Measurements from ENCODE around the gene PSMD12.
A peak's percentile ranks its signal among the peaks of the same experiment; 100 is the strongest.
"Not testable (repeated sequence)": the region's sequence is repeated elsewhere in the genome, so short reads cannot be mapped to it uniquely, and the experiment has no call there.

PSMD12 gene

DNA sequence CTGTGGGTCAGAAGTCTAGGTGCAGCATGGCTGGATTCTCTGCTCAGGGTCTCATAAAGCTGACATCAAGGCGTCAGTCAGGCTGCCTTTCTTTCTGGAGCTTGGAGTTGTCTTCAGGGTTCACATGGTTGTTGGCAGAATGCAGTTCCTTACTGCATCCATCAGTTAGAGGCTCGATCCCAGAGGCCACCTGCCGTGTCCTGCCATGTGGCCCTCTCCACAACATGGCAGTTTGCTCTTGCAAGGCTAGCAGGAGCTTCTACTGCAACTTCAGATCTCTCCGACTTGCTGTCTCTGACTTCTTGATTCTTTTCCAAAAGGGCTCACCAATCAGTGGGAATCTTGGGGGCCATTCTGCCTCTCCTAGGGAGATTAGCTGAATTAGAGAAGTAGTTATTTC is 22.6 kb upstream of the PSMD12 start:
- Histone ChIP-seq H3K9me3 (ENCODE audit: control insufficient read depth in 1 of 2, low read length in 2 of 2) (no peaks in the 10 kb centered on the region), H3K27ac (ENCODE audit: low read depth, low read length) (no peak overlapping the region), H3K36me3 (ENCODE audit: control insufficient read depth in 1 of 2, insufficient read depth in 2 of 2, low read length in 2 of 2) (no peaks in the 10 kb centered on the region), H3K9ac (ENCODE audit: low read depth in 1 of 2, low read length in 2 of 2) (no peak overlapping the region), H3K4me1 (ENCODE audit: control insufficient read depth in 1 of 2, insufficient read depth in 2 of 2, low read length in 2 of 2) (peaks cover 2 to 4% of the 10 kb centered on the region in 2 donors), H3K4me3 (ENCODE audit: low read depth in 1 of 2, low read length in 2 of 2) (no peak overlapping the region), H3K27me3 (ENCODE audit: control insufficient read depth in 1 of 2, insufficient read depth in 2 of 2, low read length in 2 of 2) (no peaks in the 10 kb centered on the region)

DNA sequence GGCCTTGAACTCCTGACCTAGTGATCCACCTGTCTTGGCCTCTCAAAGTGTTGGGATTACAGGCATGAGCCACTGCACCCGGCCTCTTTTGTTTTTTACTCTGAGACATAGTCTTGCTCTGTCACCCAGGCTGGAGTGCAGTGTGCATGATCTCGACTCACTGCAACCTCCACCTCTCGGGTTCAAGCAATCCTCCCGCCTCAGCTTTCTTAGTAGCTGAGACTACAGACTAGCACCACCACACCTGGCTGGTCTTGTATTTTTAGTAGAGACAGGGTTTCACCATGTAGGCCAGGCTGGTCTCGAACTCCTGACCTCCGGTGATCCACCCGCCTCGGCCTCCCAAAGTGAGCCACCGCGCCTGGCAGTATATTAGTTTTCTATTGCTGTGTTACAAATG is 22.2 kb upstream of the PSMD12 start:
- not testable (repeated sequence) for H3K4me1 ChIP-seq (ENCODE audit: control insufficient read depth in 1 of 2, insufficient read depth in 2 of 2, low read length in 2 of 2); H3K4me3 ChIP-seq (ENCODE audit: low read depth in 1 of 2, low read length in 2 of 2); H3K9me3 ChIP-seq (ENCODE audit: control insufficient read depth in 1 of 2, low read length in 2 of 2); H3K9ac ChIP-seq (ENCODE audit: low read depth in 1 of 2, low read length in 2 of 2); H3K36me3 ChIP-seq (ENCODE audit: control insufficient read depth in 1 of 2, insufficient read depth in 2 of 2, low read length in 2 of 2); H3K27ac ChIP-seq (ENCODE audit: low read depth, low read length); H3K27me3 ChIP-seq (ENCODE audit: control insufficient read depth in 1 of 2, insufficient read depth in 2 of 2, low read length in 2 of 2)

DNA sequence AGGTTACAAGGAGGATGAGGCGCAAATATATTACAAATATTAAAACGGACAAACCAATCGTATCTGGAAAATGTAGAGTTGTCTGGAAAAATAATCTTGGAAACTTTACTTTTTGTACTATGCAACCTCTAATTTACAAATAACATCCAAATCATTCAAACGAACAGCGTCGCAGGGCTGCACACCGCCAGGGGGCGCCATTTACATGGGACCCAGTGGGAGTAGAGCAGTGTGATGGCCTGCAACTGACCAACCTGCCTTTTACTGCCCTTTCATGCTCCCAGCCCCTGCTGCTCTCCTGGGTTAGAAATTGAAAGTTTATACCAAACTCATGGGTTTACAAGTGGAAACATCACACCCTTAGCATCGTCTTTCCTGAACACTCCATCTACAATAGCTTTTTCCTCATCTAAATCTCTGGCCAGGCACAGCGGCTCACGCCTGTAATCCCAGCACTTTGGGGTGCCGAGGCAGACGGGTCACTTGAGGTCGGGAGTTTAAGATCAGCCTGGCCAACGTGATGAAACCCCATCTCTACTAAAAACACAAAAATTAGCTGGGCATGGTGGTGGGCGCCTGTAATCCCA is 20.7 kb upstream of the PSMD12 start:
- no peaks in the 10 kb centered on the region for H3K36me3 ChIP-seq (ENCODE audit: control insufficient read depth in 1 of 2, insufficient read depth in 2 of 2, low read length in 2 of 2)

DNA sequence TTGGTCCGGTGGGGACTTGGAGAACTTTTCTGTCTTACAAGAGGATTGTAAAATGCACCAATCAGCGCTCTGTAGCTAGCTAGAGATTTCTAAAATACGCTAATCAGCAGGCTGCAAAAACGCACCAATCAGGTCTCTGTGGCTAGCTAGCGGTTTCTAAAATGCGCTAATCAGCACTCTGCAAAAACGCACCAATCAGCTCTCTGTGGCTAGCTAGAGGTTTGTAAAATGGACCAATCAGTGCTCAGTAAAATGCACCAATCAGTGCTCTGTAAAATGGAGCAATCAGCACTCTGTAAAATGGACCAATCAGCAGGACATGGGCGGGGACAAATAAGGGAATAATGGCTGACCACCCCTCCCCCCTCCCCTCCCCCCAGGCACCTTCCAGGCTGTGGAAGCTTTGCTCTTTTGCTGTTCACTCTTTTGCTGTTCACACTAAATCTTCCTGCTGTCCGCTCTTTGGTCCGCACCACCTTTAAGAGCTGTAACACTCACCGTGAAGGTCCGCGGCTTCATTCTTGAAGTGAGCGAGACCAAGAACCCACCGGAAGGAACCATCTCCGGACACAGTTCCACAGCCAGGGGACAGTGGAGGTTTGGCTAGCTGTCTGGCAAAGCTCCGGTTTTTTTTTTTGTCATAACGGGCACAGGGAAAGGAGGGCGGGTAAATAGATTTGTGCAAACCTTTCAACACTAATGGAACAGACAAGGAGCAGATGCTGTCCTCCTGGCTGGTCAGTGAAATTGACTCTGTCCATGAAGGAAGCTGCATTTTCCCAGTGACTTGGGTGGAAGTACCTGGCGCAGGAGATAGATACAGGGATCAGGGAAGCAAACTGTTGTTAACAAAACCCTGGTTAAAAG is 19.0 kb upstream of the PSMD12 start:
- no peak overlapping the region for H3K9ac ChIP-seq (ENCODE audit: low read depth in 1 of 2, low read length in 2 of 2)
- no peaks in the 10 kb centered on the region for H3K9me3 ChIP-seq (ENCODE audit: control insufficient read depth in 1 of 2, low read length in 2 of 2)
- peaks cover 2% of the 10 kb centered on the region in 2 donors for H3K4me1 ChIP-seq (ENCODE audit: control insufficient read depth in 1 of 2, insufficient read depth in 2 of 2, low read length in 2 of 2)
- H3K27me3 ChIP-seq (ENCODE audit: control insufficient read depth in 1 of 2, insufficient read depth in 2 of 2, low read length in 2 of 2) = no peaks in the 10 kb centered on the region
- no peaks in the 10 kb centered on the region for H3K36me3 ChIP-seq (ENCODE audit: control insufficient read depth in 1 of 2, insufficient read depth in 2 of 2, low read length in 2 of 2)
- no peak overlapping the region for H3K27ac ChIP-seq (ENCODE audit: low read depth, low read length)
- no peak overlapping the region for H3K4me3 ChIP-seq (ENCODE audit: low read depth in 1 of 2, low read length in 2 of 2)

More for the DNA sequence above, 20.7 kb upstream of the PSMD12 start:
- no peak overlapping the region for H3K9ac ChIP-seq (ENCODE audit: low read depth in 1 of 2, low read length in 2 of 2)
- H3K27me3 ChIP-seq (ENCODE audit: control insufficient read depth in 1 of 2, insufficient read depth in 2 of 2, low read length in 2 of 2) = no peaks in the 10 kb centered on the region
- H3K4me3 ChIP-seq (ENCODE audit: low read depth in 1 of 2, low read length in 2 of 2) = no peak overlapping the region
- peaks cover 2 to 4% of the 10 kb centered on the region in 2 donors for H3K4me1 ChIP-seq (ENCODE audit: control insufficient read depth in 1 of 2, insufficient read depth in 2 of 2, low read length in 2 of 2)
- no peak overlapping the region for H3K27ac ChIP-seq (ENCODE audit: low read depth, low read length)
- H3K9me3 ChIP-seq (ENCODE audit: control insufficient read depth in 1 of 2, low read length in 2 of 2) = no peaks in the 10 kb centered on the region

DNA sequence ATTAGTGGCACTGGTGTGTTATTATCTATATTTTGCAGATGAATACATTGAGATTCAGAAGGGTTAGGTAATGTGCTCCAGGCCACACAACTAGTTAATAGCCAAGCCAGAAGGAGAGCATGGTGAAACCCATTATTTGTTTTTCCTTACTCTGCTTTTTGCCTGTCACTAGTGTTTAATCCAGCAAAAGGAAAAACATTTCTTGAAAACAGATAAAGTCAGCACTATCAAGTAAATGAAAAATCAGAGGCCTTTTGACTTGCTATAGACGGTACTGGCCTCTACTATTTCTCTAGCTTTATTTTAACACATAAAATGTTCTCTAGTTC is 15.5 kb upstream of the PSMD12 start:
- Histone ChIP-seq H3K36me3 (ENCODE audit: control insufficient read depth in 1 of 2, insufficient read depth in 2 of 2, low read length in 2 of 2) (no peaks in the 10 kb centered on the region), H3K4me1 (ENCODE audit: control insufficient read depth in 1 of 2, insufficient read depth in 2 of 2, low read length in 2 of 2) (peaks cover under 1 to 8% of the 10 kb centered on the region in 2 donors), H3K27ac (ENCODE audit: low read depth, low read length) (no peak overlapping the region), H3K9ac (ENCODE audit: low read depth in 1 of 2, low read length in 2 of 2) (no peak overlapping the region), H3K9me3 (ENCODE audit: control insufficient read depth in 1 of 2, low read length in 2 of 2) (no peaks in the 10 kb centered on the region), H3K4me3 (ENCODE audit: low read depth in 1 of 2, low read length in 2 of 2) (no peak overlapping the region), H3K27me3 (ENCODE audit: control insufficient read depth in 1 of 2, insufficient read depth in 2 of 2, low read length in 2 of 2) (no peaks in the 10 kb centered on the region)

DNA sequence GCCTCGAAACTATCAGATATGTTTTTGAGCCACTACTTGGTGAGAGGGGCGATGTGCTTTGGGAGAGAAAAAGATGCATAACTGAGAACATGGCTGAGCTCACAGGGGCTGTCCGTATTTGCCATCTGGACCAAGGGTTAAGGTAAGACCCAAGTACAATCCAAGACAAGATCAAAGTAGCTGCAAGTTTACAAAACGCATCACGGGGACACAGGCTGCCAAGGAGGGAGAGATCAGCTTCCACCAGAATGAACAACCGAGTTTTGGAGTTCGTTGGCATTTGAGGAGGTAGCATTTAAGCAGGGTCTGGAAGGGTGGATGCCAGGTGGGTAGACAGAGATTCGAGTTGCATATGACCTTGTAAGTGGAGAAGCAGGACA is 12.9 kb upstream of the PSMD12 start:
- Histone ChIP-seq H3K4me3 (ENCODE audit: low read depth in 1 of 2, low read length in 2 of 2) (peak overlapping the region; percentile 80 to 84), H3K9ac (ENCODE audit: low read depth in 1 of 2, low read length in 2 of 2) (peak overlapping the region; percentile 33 to 73), H3K27ac (ENCODE audit: low read depth, low read length) (peak overlapping the region; percentile 13), H3K27me3 (ENCODE audit: control insufficient read depth in 1 of 2, insufficient read depth in 2 of 2, low read length in 2 of 2) (no peaks in the 10 kb centered on the region), H3K36me3 (ENCODE audit: control insufficient read depth in 1 of 2, insufficient read depth in 2 of 2, low read length in 2 of 2) (no peaks in the 10 kb centered on the region), H3K9me3 (ENCODE audit: control insufficient read depth in 1 of 2, low read length in 2 of 2) (no peaks in the 10 kb centered on the region), H3K4me1 (ENCODE audit: control insufficient read depth in 1 of 2, insufficient read depth in 2 of 2, low read length in 2 of 2) (peaks cover 9 to 13% of the 10 kb centered on the region in 2 donors)

DNA sequence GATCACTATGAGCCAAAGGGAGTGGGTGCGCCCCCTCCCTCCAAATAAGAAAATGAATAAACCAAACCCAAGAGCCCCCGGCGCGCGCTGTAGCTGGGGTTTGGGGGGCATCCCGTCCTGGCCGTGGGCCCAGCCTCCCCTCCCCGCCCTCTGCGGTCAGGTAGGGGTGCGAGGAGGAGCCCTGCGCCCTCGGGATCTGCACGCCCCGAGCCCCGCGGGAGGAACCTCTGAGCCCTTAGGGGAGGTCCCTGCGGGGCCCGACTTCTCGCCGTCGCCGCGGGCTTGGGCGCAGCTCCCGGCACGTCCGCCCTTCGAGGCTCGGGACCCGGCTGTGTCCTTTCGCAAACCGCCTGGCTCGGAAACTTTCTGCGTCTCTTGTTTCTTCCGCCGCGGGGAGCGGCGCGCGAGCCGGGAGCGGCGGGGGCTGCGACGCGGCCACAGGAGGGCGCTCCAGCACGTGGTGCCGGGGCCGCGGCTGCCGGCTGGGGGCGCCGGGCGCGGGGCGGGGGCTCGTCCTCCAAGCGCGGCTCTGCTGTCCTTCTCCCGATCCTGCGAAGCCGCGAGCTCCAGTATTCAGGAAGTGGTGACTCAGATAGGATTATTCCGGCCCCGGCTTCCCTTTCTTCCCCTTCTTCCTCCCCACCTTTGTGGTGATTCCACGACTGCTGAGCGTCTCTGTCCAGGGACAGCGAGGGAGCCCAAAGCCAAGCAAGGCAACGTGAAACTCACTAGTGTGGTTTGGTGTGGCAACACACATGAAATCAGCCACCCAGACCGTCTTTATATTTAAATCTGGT is 12.3 kb upstream of the PSMD12 start:
- no peaks in the 10 kb centered on the region for H3K36me3 ChIP-seq (ENCODE audit: control insufficient read depth in 1 of 2, insufficient read depth in 2 of 2, low read length in 2 of 2)
- no peaks in the 10 kb centered on the region for H3K9me3 ChIP-seq (ENCODE audit: control insufficient read depth in 1 of 2, low read length in 2 of 2)
- H3K9ac ChIP-seq (ENCODE audit: low read depth in 1 of 2, low read length in 2 of 2) = peak overlapping the region; percentile 45 to 73
- peak overlapping the region; percentile 80 to 84 for H3K4me3 ChIP-seq (ENCODE audit: low read depth in 1 of 2, low read length in 2 of 2)
- H3K4me1 ChIP-seq (ENCODE audit: control insufficient read depth in 1 of 2, insufficient read depth in 2 of 2, low read length in 2 of 2) = peaks cover 9 to 13% of the 10 kb centered on the region in 2 donors
- H3K27ac ChIP-seq (ENCODE audit: low read depth, low read length) = peak overlapping the region; percentile 78
- no peaks in the 10 kb centered on the region for H3K27me3 ChIP-seq (ENCODE audit: control insufficient read depth in 1 of 2, insufficient read depth in 2 of 2, low read length in 2 of 2)

DNA sequence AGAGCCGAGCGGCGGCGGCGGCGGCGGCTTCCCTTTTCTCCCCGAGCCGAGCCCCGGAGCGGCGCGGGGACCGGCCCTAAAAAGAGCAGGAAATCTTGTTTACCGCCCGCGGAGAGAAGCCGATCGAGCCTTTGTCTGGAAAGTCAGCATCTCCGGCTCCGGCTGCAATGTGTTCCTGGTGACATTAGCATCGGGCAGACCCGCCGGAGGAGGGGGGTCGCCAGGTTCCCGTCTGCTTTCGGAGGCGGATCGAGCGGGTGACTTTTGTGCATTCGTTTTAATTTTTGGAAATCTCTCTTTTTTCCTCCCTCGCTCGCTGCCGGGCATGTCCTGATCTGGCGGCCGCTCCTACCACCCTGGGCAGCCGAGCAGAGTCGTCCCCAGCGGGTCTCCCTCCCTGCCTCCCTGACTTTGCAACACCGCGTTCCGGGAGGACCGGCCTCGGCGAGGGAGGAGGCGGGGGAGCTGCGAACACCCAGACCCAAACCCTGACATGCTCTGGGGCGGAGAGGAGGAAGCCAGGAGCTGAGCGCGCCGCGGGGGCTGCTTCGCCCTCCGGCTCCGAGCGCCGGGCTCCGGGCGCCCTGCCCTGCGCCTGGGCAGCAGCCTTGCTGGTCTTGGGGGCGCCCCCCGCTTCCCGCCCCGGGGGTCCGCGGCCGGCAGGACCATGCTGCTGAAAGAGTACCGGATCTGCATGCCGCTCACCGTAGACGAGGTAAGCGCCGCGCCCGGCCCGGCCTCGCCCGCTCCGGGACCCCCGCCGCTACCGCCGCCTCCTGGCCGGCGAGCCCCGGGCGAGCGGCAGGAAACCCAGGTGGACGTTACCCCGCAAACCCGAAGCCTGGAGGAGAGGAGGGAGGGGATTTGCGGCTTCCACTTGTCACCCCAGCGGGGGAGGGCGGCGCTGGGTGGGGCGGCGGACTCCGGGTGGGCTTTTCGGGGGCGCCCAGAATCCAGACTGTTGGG is 11.4 kb upstream of the PSMD12 start:
- Histone ChIP-seq H3K27me3 (ENCODE audit: control insufficient read depth in 1 of 2, insufficient read depth in 2 of 2, low read length in 2 of 2) (no peaks in the 10 kb centered on the region), H3K9ac (ENCODE audit: low read depth in 1 of 2, low read length in 2 of 2) (peak overlapping the region; percentile 45 to 73), H3K4me1 (ENCODE audit: control insufficient read depth in 1 of 2, insufficient read depth in 2 of 2, low read length in 2 of 2) (peaks cover 9 to 13% of the 10 kb centered on the region in 2 donors), H3K9me3 (ENCODE audit: control insufficient read depth in 1 of 2, low read length in 2 of 2) (no peaks in the 10 kb centered on the region), H3K27ac (ENCODE audit: low read depth, low read length) (peak overlapping the region; percentile 78), H3K36me3 (ENCODE audit: control insufficient read depth in 1 of 2, insufficient read depth in 2 of 2, low read length in 2 of 2) (no peaks in the 10 kb centered on the region), H3K4me3 (ENCODE audit: low read depth in 1 of 2, low read length in 2 of 2) (peak overlapping the region; percentile 80 to 84)

DNA sequence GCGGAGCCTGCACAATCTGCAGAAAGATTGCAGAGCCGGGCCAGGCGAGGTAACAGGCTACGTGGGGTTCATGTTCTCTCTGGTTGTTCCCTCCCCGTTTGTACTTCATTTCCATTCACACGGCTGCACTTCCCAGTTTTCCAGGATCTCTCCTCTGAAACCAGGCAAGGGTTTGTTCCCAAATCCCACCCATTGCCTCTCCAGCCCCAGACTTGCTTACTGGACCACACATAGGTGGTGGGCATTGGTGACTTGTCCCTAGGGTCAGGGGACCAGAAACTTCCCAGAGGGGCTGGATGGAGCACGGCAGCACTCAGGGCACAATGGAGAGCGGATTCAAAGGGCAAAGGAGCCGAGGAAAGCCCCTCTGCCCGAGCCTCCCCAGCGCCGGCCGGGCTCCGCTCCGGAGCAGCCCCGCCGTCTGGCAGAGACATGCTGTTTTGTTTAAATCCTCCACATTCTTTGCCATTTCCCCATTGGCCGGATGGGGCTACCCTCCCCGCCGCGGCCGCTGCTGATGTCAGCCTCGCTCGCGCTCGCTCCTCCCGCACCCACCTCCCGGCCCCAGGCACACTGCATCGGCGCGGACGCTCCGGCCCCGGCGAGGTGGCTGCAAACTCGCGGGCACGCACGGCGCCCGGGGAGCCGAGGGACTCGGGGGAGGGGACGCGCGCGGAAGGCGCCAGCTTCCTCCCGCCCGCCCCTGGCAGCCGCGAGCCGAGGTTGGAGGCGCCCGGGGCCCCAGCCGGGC is 10.5 kb upstream of the PSMD12 start, which contains the start of gene PITPNC1:
Gene PITPNC1 (plus strand): TSS at position 545 of the 751 bp plus-strand sequence.
- no peaks in the 10 kb centered on the region for H3K9me3 ChIP-seq (ENCODE audit: control insufficient read depth in 1 of 2, low read length in 2 of 2)
- H3K27me3 ChIP-seq (ENCODE audit: control insufficient read depth in 1 of 2, insufficient read depth in 2 of 2, low read length in 2 of 2) = no peaks in the 10 kb centered on the region
- H3K36me3 ChIP-seq (ENCODE audit: control insufficient read depth in 1 of 2, insufficient read depth in 2 of 2, low read length in 2 of 2) = no peaks in the 10 kb centered on the region
- H3K4me1 ChIP-seq (ENCODE audit: control insufficient read depth in 1 of 2, insufficient read depth in 2 of 2, low read length in 2 of 2) = peaks cover 9 to 13% of the 10 kb centered on the region in 2 donors
- H3K9ac ChIP-seq (ENCODE audit: low read depth in 1 of 2, low read length in 2 of 2) = peak within 1 kb of the TSS; percentile 65 to 73
- H3K27ac ChIP-seq (ENCODE audit: low read depth, low read length) = peak within 1 kb of the TSS; percentile 75
- H3K4me3 ChIP-seq (ENCODE audit: low read depth in 1 of 2, low read length in 2 of 2) = peak within 1 kb of the TSS; percentile 80 to 84
